Keratinocyte (primary cell): ENCODE results near the gene EXOC3L2. TPM values are rescaled to one million over a fixed set of nuclear protein-coding genes. Genes with fewer than 3 reads are reported as not detected.

Experiments
- DNase-seq: peaks from one replicate; pipeline ENCODE4 v3.0.0-alpha.2; 2011; ENCODE audit warnings: low read depth, missing footprints, low spot score
- FAIRE-seq: peaks from 2 replicates; lab custom pipeline; 2011; peaks lifted over from hg19 to GRCh38; lab: Jason Lieb, UNC
- H2AFZ ChIP-seq: 2 replicates; pipeline ENCODE4 v1.6.0; 2012; ENCODE audit warnings: low read length, control low read depth, inconsistent platforms; ENCODE audit not compliant: control insufficient read depth
- H3K27ac ChIP-seq: 2 replicates; pipeline ENCODE4 v1.5.1; 2011; ENCODE audit warnings: low read length; ENCODE audit not compliant: control insufficient read depth, insufficient read depth
- H3K27me3 ChIP-seq: 3 replicates; pipeline ENCODE4 v1.6.0; 2011; ENCODE audit warnings: low read length; ENCODE audit not compliant: control insufficient read depth, insufficient read depth; ENCODE audit errors: extremely low read depth
- H3K36me3 ChIP-seq, 2 experiments: 2 replicates in 1 of 2; 3 replicates in 1 of 2; pipeline ENCODE4 v1.5.1; 2011; ENCODE audit warnings: low read length in 2 of 2, mild to moderate bottlenecking in 1 of 2; ENCODE audit not compliant: control insufficient read depth in 2 of 2, insufficient read depth in 2 of 2; ENCODE audit errors: extremely low read depth in 1 of 2
- H3K4me1 ChIP-seq: 3 replicates; pipeline ENCODE4 v1.5.1; 2011; ENCODE audit warnings: low read length; ENCODE audit not compliant: control insufficient read depth, insufficient read depth; ENCODE audit errors: extremely low read depth
- H3K4me2 ChIP-seq: 3 replicates; pipeline ENCODE4 v1.6.0; 2011; ENCODE audit warnings: low read depth, low read length; ENCODE audit not compliant: control insufficient read depth, insufficient read depth; ENCODE audit errors: extremely low read depth
- H3K4me3 ChIP-seq, 3 experiments: fragments of 200-600 bp in 1 of 3; sonication (generic) in 1 of 3; 2 replicates in 2 of 3; 3 replicates in 1 of 3; pipeline ENCODE4 v1.5.1; 2011 to 2016; ENCODE audit warnings: low read length in 3 of 3, mild to moderate bottlenecking in 3 of 3, control low read depth in 2 of 3, inconsistent platforms in 1 of 3, low read depth in 1 of 3, mixed read lengths in 1 of 3, mixed run types in 1 of 3, moderate library complexity in 1 of 3; ENCODE audit not compliant: control insufficient read depth in 2 of 3, insufficient read depth in 2 of 3; ENCODE audit errors: extremely low read depth in 1 of 3
- H3K79me2 ChIP-seq: 2 replicates; pipeline ENCODE4 v1.6.0; 2012; ENCODE audit warnings: low read length; ENCODE audit not compliant: control insufficient read depth, insufficient read depth
- H3K9ac ChIP-seq: 3 replicates; pipeline ENCODE4 v1.6.0; 2011; ENCODE audit warnings: low read length; ENCODE audit not compliant: control insufficient read depth, insufficient read depth; ENCODE audit errors: extremely low read depth
- H3K9me1 ChIP-seq: 3 replicates; pipeline ENCODE4 v1.6.0; 2011; ENCODE audit warnings: low read length; ENCODE audit not compliant: control insufficient read depth, insufficient read depth; ENCODE audit errors: extremely low read depth
- H3K9me3 ChIP-seq: 2 replicates; pipeline ENCODE4 v1.5.1; 2012; ENCODE audit warnings: low read depth, low read length; ENCODE audit not compliant: control insufficient read depth
- H4K20me1 ChIP-seq: 3 replicates; pipeline ENCODE4 v1.6.0; 2011; ENCODE audit warnings: low read length; ENCODE audit not compliant: control insufficient read depth, insufficient read depth; ENCODE audit errors: extremely low read depth
- EZH2 ChIP-seq: IDR thresholded peaks from one replicate; pipeline ENCODE4 v1.6.1; 2012; ENCODE audit warnings: inconsistent platforms, mild to moderate bottlenecking, low read length, moderate library complexity
- dilution Hi-C: fragments of 300-500 bp; cut with MboI; formaldehyde crosslinking; loops from one replicate; pipeline ENCODE4 v1.7.0; 2020; ENCODE audit warnings: low sequenced_read_pairs; ENCODE audit not compliant: extremely low pct_ligation_motif_present
- polyA minus RNA-seq, 3 experiments: library from RNA; depleted of rRNA, polyadenylated mRNA; stranded (reverse); fragments of >200 nt; gene quantifications; 1 replicate in 1 of 3; 2 replicates in 1 of 3; 3 replicates in 1 of 3; pipeline ENCODE4 v1.2.3, GENCODE V29; 2011
- polyA plus RNA-seq, 5 experiments: library from polyadenylated mRNA; depleted of rRNA in 3 of 5; stranded (reverse) in 3 of 5; stranded (forward) in 1 of 5; unstranded in 1 of 5; fragments of >200 nt; gene quantifications; 1 replicate in 1 of 5; 2 replicates in 3 of 5; 3 replicates in 1 of 5; pipeline versions ENCODE4 v1.2.1 to v1.2.3, GENCODE V29; 2011 to 2012; ENCODE audit warnings: missing spikeins in 2 of 5, low read depth in 1 of 5, low replicate concordance in 1 of 5
- TF ChIP-seq, protein P1 (sequence below), 3 experiments: IDR thresholded peaks in 1 of 3; conservative IDR thresholded peaks in 1 of 3; optimal IDR thresholded peaks in 1 of 3; 2 replicates in 2 of 3; 3 replicates in 1 of 3; pipeline versions ENCODE3 to v1.5.1; 2011; ENCODE audit warnings: low read length in 3 of 3, mild to moderate bottlenecking in 3 of 3, moderate library complexity in 2 of 3, control low read depth in 1 of 3, inconsistent platforms in 1 of 3; ENCODE audit not compliant: insufficient read depth in 2 of 3; ENCODE audit errors: extremely low read depth in 1 of 3

Gene EXOC3L2
- polyA plus RNA-seq (0.08 to 0.28 TPM (median 0.09 TPM) in 3 replicates), polyA minus RNA-seq (0.33 TPM in 1 of 3 replicates, not detected in the others)
- polyA plus RNA-seq (2011; ENCODE audit: low read depth), result not detected
- polyA plus RNA-seq (2011; cell fraction: cytosol; rRNA removed), result 0.07 and 0.26 TPM in 2 replicates
- polyA plus RNA-seq (2011; cell fraction: nucleus; rRNA removed), result 0.04 and 0.15 TPM in 2 replicates
- 0.17 and 0.47 TPM in 2 replicates for polyA plus RNA-seq (2012; ENCODE audit: low replicate concordance)
- polyA minus RNA-seq (2011; cell fraction: cytosol; rRNA and poly(A)+ RNA removed), result not detected
- not detected in 2 replicates for polyA minus RNA-seq (2011; cell fraction: nucleus; rRNA and poly(A)+ RNA removed)

DNA sequence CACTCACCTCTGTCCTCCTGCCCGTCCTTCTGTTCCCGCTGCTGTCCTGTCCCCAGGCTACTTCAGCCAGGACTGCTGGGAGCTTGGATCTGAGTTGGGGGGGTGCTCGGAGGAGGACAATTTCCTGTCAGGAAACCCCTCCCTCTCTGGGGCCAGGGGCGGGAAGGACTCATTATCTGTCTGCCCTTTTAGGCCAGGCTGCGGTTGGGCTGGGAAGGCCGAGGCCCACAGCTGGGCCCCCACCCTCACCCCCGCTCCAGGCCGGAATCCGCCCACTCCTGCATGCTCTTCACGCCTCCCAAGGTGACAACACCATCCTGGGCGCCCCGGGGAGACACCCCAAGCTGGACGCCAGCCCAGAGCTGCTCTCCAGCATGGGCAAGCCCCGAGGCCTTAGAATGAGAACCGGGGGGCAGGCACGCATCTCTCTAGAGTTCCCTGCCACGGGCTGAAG lies at the start of gene EXOC3L2:
TSS of gene EXOC3L2 (minus strand) at position 74 of the 454 bp plus-strand sequence. CDS start 6,362 bp downstream, outside the sequence.
- H3K4me3 ChIP-seq, result no peak within 1 kb of the TSS
- H3K4me1 ChIP-seq, result peaks cover 4% of the 10 kb centered on the region
- H3K27ac ChIP-seq, result no peak within 1 kb of the TSS
- DNase-seq, result no peak
- FAIRE-seq, result no peak
- dilution Hi-C loops, result no loop called here
- no peak within 1 kb of the TSS for H2AFZ ChIP-seq
- no peaks in the 10 kb centered on the region for H4K20me1 ChIP-seq
- H3K79me2 ChIP-seq, result no peaks in the 10 kb centered on the region
- no peak within 1 kb of the TSS for H3K9ac ChIP-seq
- TF ChIP-seq, protein P1, sequence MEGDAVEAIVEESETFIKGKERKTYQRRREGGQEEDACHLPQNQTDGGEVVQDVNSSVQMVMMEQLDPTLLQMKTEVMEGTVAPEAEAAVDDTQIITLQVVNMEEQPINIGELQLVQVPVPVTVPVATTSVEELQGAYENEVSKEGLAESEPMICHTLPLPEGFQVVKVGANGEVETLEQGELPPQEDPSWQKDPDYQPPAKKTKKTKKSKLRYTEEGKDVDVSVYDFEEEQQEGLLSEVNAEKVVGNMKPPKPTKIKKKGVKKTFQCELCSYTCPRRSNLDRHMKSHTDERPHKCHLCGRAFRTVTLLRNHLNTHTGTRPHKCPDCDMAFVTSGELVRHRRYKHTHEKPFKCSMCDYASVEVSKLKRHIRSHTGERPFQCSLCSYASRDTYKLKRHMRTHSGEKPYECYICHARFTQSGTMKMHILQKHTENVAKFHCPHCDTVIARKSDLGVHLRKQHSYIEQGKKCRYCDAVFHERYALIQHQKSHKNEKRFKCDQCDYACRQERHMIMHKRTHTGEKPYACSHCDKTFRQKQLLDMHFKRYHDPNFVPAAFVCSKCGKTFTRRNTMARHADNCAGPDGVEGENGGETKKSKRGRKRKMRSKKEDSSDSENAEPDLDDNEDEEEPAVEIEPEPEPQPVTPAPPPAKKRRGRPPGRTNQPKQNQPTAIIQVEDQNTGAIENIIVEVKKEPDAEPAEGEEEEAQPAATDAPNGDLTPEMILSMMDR (optimal IDR thresholded peaks at IDR 0.05 in 1 of 3, IDR thresholded peaks at IDR 0.05 in 1 of 3, conservative IDR thresholded peaks at IDR 0.05 in 1 of 3; ENCODE audit: extremely low read depth in 1 of 3, insufficient read depth in 2 of 3, low read length in 3 of 3), result no peak
- TF ChIP-seq EZH2, result no peak
- no peaks in the 10 kb centered on the region for H3K36me3 ChIP-seq
- H3K9me3 ChIP-seq, result no peaks in the 10 kb centered on the region
- H3K4me2 ChIP-seq, result no peak within 1 kb of the TSS
- no peaks in the 10 kb centered on the region for H3K9me1 ChIP-seq
- H3K27me3 ChIP-seq, result no peaks in the 10 kb centered on the region

- Histone ChIP-seq H2AFZ (no peak overlapping the region), H3K79me2 (no peaks in the 10 kb centered on the region), H3K27me3 (no peaks in the 10 kb centered on the region), H3K27ac (no peak overlapping the region), H3K36me3 (peaks cover 18 to 26% of the 10 kb centered on the region in 2 experiments), H3K4me1 (peaks cover 3% of the 10 kb centered on the region), H3K4me2 (no peak overlapping the region), H3K9me1 (no peaks in the 10 kb centered on the region), H3K9ac (no peak overlapping the region), H3K9me3 (no peaks in the 10 kb centered on the region), H4K20me1 (no peaks in the 10 kb centered on the region), H3K4me3 (no peak overlapping the region)
- TF ChIP-seq EZH2, result no peak
- TF ChIP-seq, protein P1 (optimal IDR thresholded peaks at IDR 0.05 in 1 of 3, IDR thresholded peaks at IDR 0.05 in 1 of 3, conservative IDR thresholded peaks at IDR 0.05 in 1 of 3; ENCODE audit: extremely low read depth in 1 of 3, insufficient read depth in 2 of 3, low read length in 3 of 3), result no peak
- DNase-seq (no peak), FAIRE-seq (peak; percentile 58)
- dilution Hi-C loops, result no loop called here
These were observed 49.3 kb upstream of the EXOC3L2 start for GRCh38 chr19:45294291-45295029.
